BLaER1 (cell line): ENCODE results near the gene CENPX.

Experiments used
- H3K27ac ChIP-seq: shearing (Covaris generic); formaldehyde crosslinking; 2 replicates; pipeline ENCODE4 v1.8.1; 2022
- H3K27me3 ChIP-seq: shearing (Covaris generic); formaldehyde crosslinking; 2 replicates; pipeline ENCODE4 v1.8.1; 2022
- H3K36me3 ChIP-seq: shearing (Covaris generic); formaldehyde crosslinking; 2 replicates; pipeline ENCODE4 v1.8.1; 2022
- H3K4me1 ChIP-seq: shearing (Covaris generic); formaldehyde crosslinking; 2 replicates; pipeline ENCODE4 v1.8.1; 2022
- H3K4me2 ChIP-seq: shearing (Covaris generic); formaldehyde crosslinking; 2 replicates; pipeline ENCODE4 v1.8.1; 2022
- H3K4me3 ChIP-seq: shearing (Covaris generic); formaldehyde crosslinking; 2 replicates; pipeline ENCODE4 v1.8.1; 2022
- H3K9ac ChIP-seq: shearing (Covaris generic); formaldehyde crosslinking; 2 replicates; pipeline ENCODE4 v1.8.1; 2022
- H3K9me3 ChIP-seq: shearing (Covaris generic); formaldehyde crosslinking; 2 replicates; pipeline ENCODE4 v1.8.1; 2022
- H4K20me1 ChIP-seq: shearing (Covaris generic); formaldehyde crosslinking; 2 replicates; pipeline ENCODE4 v1.8.1; 2022
- Cebpa-rat ChIP-seq: shearing (Covaris generic); IDR thresholded peaks from 2 replicates; pipeline ENCODE4 v1.8.1; 2022

CENPX gene

DNA sequence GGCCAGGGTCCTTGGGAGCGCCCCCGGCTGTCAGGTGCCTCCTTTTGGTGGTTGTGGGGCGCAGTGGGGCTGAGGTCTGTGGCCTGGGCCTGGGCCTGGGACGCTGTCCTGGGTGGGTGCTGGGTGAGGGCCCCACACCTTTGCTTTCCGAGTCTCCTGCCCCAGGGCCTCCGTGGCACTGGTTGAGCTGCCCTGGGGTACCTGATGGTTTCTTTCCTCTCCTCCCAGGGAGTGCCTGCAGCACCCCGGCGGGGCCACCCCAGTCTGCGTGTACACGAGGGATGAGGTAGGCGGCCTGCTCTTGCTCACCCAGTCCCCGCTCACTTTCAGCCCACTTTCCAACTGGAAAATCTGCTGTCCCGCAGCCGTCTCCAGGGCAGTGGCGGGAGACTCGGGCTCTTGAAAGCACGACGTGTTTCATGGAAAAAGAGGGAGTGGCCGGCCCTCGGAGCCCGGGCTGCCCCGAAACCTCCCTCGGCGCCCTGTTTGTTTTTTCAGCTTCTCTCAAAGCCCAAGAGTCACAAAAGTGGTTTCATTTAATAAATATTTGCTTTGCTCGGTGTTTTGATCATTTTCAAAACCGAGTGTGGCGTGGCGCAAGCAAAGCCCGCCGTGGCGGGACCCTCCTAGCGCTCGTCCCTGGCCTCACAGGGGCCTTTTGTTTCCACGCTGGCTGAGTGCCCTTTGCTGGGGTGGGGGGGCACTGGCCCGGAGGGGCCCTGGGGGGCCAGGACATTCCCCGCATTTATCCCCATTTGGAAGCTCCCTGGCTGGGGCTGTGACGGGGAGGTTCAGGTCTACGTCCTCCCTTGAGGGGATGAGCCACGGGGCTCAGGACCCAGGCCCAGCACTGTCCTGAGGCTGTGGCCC, 27.9 kb downstream of the CENPX start:
- 0 out of 2 replicates have a peak, but pooled peaks cover 8% of the 10 kb centered on the region for H3K27me3 ChIP-seq
- H4K20me1 ChIP-seq: peaks cover 77% of the 10 kb centered on the region
- H3K4me2 ChIP-seq: no peak overlapping the region; the same call in 1 of the 2 replicates
- H3K4me3 ChIP-seq: no peak overlapping the region
- H3K9ac ChIP-seq: no peak overlapping the region
- no peak overlapping the region for H3K27ac ChIP-seq
- peaks cover 8% of the 10 kb centered on the region; the same call in 1 of the 2 replicates for H3K9me3 ChIP-seq
- no peak for TF ChIP-seq Cebpa-rat
- peaks cover 49% of the 10 kb centered on the region for H3K4me1 ChIP-seq
- H3K36me3 ChIP-seq: peaks cover 17% of the 10 kb centered on the region; the same call in 1 of the 2 replicates

DNA sequence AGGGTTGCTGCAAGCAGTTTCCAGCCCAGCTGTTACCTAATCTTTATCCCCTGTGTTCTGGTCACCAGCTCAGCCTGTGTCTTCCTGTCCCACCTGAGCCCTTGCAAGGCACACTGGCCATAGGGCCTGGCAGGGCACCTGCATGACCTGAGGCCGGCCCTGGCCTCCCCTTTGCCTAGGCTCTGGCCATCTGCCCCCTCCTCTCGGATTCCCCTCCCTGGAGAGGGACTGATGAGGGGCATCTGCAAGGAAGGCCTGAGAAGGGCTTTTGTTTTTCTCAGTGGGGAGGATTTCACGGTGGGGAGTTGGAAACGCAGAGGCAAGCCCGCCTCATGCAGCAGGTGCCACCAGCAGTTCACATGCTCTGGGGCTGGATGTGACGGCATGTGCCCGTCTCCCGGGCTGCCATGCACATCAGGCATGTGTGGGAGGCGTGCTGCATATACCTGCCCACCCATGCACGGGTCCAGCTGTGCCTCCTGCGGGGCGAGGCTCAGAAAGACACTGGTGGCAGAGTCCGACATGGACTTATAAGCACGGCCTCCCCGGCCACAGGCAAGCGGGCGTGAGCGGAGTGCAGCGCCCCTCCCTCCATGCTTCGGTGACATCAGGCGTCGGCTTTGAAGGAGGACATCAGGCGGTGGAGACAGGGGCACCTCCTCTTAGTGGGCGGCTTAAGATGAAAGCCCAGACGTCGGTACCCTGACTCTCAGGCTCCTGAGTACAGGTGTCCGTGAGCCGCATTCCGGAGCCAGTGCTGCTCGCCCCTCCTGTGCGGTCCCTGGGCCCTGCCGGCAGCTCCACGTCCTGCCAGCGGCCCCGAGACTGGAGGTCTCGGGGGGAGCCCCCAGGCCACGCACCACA, 28.7 kb downstream of the CENPX start:
- no peak for TF ChIP-seq Cebpa-rat
- Histone ChIP-seq H3K4me2 (peak overlapping the region; percentile 17; the same call in 1 of the 2 replicates), H3K36me3 (peaks cover 17% of the 10 kb centered on the region; the same call in 1 of the 2 replicates), H3K9ac (no peak overlapping the region), H3K27me3 (0 out of 2 replicates have a peak, but pooled peaks cover 5% of the 10 kb centered on the region), H3K4me3 (no peak overlapping the region), H3K4me1 (peaks cover 41% of the 10 kb centered on the region), H3K27ac (no peak overlapping the region), H4K20me1 (peaks cover 77% of the 10 kb centered on the region), H3K9me3 (peaks cover 8% of the 10 kb centered on the region; the same call in 1 of the 2 replicates)

- Histone ChIP-seq H3K27ac (no peak overlapping the region), H3K4me1 (peaks cover 31% of the 10 kb centered on the region), H3K4me3 (no peak overlapping the region), H3K27me3 (0 out of 2 replicates have a peak, but pooled peaks cover 5% of the 10 kb centered on the region), H3K9me3 (peaks cover 8% of the 10 kb centered on the region; the same call in 1 of the 2 replicates), H3K36me3 (peaks cover 18% of the 10 kb centered on the region; the same call in 1 of the 2 replicates), H3K4me2 (peak overlapping the region; percentile 30; the same call in 1 of the 2 replicates), H4K20me1 (peaks cover 78% of the 10 kb centered on the region), H3K9ac (no peak overlapping the region)
- TF ChIP-seq Cebpa-rat: no peak
Observed at GRCh38 chr17:81992306-81993102, 30.2 kb downstream of the CENPX start.

DNA sequence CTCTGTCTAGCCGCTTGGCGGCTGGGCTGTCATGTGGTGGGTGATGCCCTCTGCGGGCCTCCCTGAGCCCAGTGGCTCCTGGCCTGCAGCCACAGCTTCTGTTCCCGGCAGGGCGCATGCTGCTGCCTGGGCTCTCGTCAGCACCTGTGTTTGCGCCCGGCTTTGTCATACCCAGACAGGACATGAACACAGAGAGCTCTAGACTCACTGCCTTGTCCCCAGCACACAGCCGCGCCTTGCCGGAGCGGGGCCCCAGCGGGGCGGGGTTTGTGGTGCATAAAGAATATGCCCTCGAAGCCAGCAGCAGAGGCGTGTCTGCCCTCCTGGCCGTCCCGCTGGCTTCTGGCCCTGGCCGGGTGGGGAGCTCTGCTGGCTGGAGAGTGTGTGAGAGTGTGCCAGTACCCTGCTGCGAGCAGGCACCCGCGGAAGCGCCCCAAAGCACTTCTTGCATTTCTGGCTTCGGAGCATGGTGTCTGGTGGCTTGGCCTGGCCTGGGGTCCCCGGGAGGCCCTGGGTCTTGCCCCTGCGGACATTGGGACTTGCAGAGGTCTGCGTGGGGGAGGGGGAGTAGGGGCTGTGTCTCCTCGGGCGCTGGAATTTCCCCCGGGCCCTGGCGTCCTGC, 30.9 kb downstream of the CENPX start:
- Histone ChIP-seq H3K27ac (no peak overlapping the region), H3K9ac (no peak overlapping the region)

GRCh38 chr17:81990836-81991683, 31.6 kb downstream of the CENPX start:
- Histone ChIP-seq H3K4me1 (peaks cover 39% of the 10 kb centered on the region), H3K4me2 (peak overlapping the region; percentile 30; the same call in 1 of the 2 replicates), H3K4me3 (no peak overlapping the region), H3K9ac (no peak overlapping the region), H4K20me1 (peaks cover 93% of the 10 kb centered on the region), H3K27me3 (0 out of 2 replicates have a peak, but pooled peaks cover 5% of the 10 kb centered on the region), H3K9me3 (peaks cover 8% of the 10 kb centered on the region; the same call in 1 of the 2 replicates), H3K36me3 (peaks cover 27% of the 10 kb centered on the region), H3K27ac (no peak overlapping the region)
- TF ChIP-seq Cebpa-rat: no peak

More for the DNA sequence above, 30.9 kb downstream of the CENPX start:
- TF ChIP-seq Cebpa-rat: no peak
- peaks cover 22% of the 10 kb centered on the region; the same call in 1 of the 2 replicates for H3K36me3 ChIP-seq
- no peak overlapping the region for H3K4me3 ChIP-seq
- H3K4me2 ChIP-seq: peak overlapping the region; percentile 30
- H4K20me1 ChIP-seq: peaks cover 85% of the 10 kb centered on the region
- peaks cover 8% of the 10 kb centered on the region; the same call in 1 of the 2 replicates for H3K9me3 ChIP-seq
- peaks cover 38% of the 10 kb centered on the region for H3K4me1 ChIP-seq
- 0 out of 2 replicates have a peak, but pooled peaks cover 5% of the 10 kb centered on the region for H3K27me3 ChIP-seq

DNA sequence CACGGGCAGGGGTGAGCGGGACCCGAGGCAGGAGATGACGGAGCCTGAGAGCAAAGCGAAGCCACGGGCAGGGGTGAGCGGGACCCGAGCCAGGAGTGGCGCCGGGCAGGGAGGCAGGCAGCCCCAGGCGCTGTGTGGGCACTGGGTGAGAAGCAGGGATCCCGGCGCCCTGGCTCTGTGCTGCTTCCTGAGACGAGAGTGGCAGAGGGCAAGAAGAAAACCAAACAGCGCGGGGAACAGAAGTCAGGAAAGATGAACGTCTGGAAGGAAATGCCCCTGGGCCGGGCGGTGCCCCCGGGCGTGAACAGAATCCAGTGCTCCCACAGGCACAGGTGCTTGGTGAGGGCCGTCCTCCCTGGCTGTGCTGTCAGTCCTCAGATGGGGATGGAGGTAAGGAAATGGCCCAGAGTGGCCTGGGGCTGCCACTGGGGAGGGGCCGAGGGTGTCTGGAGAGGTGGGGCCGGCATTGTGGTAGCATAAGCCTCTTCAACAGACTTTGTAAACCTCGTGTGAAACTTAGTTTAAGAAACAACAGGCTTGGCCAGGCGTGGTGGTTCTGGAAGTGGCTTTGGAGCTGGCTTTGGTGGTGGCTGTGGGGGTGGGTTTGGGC, 35.4 kb downstream of the CENPX start:
- 0 out of 2 replicates have a peak overlapping the region, but pooled peaks have one; percentile 34 for H3K9ac ChIP-seq
- H3K4me2 ChIP-seq: 0 out of 2 replicates have a peak overlapping the region, but pooled peaks have one; percentile 9
- H3K27me3 ChIP-seq: peaks cover 10% of the 10 kb centered on the region
- H3K27ac ChIP-seq: no peak overlapping the region
- peaks cover 83% of the 10 kb centered on the region for H4K20me1 ChIP-seq
- peaks cover 39% of the 10 kb centered on the region for H3K4me1 ChIP-seq
- H3K9me3 ChIP-seq: peaks cover 8% of the 10 kb centered on the region; the same call in 1 of the 2 replicates
- H3K36me3 ChIP-seq: peaks cover 52% of the 10 kb centered on the region
- TF ChIP-seq Cebpa-rat: no peak
- no peak overlapping the region for H3K4me3 ChIP-seq

- Histone ChIP-seq H3K27me3 (peaks cover 17% of the 10 kb centered on the region), H3K4me2 (no peak overlapping the region), H3K36me3 (peaks cover 52% of the 10 kb centered on the region), H4K20me1 (peaks cover 83% of the 10 kb centered on the region), H3K9me3 (peaks cover 8% of the 10 kb centered on the region; the same call in 1 of the 2 replicates), H3K4me1 (peaks cover 39% of the 10 kb centered on the region), H3K27ac (no peak overlapping the region), H3K4me3 (no peak overlapping the region), H3K9ac (0 out of 2 replicates have a peak overlapping the region, but pooled peaks have one; percentile 34)
- TF ChIP-seq Cebpa-rat: no peak
Observed at GRCh38 chr17:81986606-81987005, 36.1 kb downstream of the CENPX start.
